ENCODE measurements around the gene SVIP.

The SVIP gene

GRCh38 chr11:22800482-22800881, 29.1 kb downstream of the SVIP start:
- in situ Hi-C loops (cut with HindIII; ENCODE audit: low sequenced_read_pairs) = no loop called here
- no peak for DNase-seq (ENCODE audit: low read depth)
- TF ChIP-seq CTCF (IDR thresholded peaks at IDR 0.05; ENCODE audit: low read depth, low read length, missing control alignments) = no peak
- H3K4me3 ChIP-seq (ENCODE audit: low read depth, low read length) = no peak overlapping the region

- in situ Hi-C loops (cut with HindIII; ENCODE audit: low sequenced_read_pairs) = loop anchor here (5.0 kb wide), 1 partner anchor 242 kb away; no protein-coding TSS in a partner anchor
- TF ChIP-seq CTCF (IDR thresholded peaks at IDR 0.05; ENCODE audit: low read depth, low read length, missing control alignments) = no peak
These were observed 30.7 kb downstream of the SVIP start for GRCh38 chr11:22798901-22799300.

DNA sequence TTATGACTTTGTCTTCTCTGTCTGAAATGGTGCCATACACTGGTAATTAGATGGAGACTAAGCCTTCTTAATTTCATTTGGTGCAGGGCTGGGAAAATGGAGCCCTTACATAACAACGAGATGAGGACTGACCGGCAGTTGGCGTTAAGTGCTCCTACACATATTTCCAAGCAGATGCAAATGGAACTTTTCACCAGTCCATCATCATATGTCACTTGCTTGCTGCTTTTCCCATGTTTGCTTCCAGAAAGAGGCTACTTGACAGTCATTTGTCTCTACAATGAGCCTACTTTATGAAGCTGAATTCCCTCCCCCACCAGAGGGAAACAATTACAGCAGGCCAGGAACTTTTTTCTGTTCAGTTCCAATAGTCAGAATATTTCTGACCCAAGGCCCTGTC, 32.6 kb downstream of the SVIP start:
- no peak for DNase-seq (ENCODE audit: low read depth)
- in situ Hi-C loops (cut with HindIII; ENCODE audit: low sequenced_read_pairs) = loop anchor here (5.0 kb wide), 1 partner anchor 240 kb away; no protein-coding TSS in a partner anchor
- TF ChIP-seq CTCF (IDR thresholded peaks at IDR 0.05; ENCODE audit: low read depth, low read length, missing control alignments) = no peak
- no peak overlapping the region for H3K4me3 ChIP-seq (ENCODE audit: low read depth, low read length)

More at GRCh38 chr11:22798901-22799300, 30.7 kb downstream of the SVIP start:
- DNase-seq (ENCODE audit: low read depth) = no peak
- no peak overlapping the region for H3K4me3 ChIP-seq (ENCODE audit: low read depth, low read length)

DNA sequence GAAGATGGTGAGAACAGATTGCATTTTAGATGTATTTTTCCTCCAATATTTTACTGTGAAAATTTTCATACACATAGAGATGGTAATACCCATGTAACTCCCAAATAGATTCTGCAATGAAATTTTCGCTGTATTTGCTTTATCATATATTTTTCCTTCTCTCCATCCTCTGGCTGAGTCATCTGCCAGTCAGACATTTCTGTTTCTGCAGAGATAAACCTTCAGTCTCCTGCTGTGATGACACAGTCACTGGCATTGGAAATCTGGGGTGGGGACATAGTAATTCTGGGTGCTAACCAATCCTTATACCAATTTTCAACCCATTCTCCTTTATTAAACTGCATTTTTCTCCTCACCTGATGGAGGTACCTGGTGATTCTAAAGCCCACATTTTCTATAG, 33.7 kb downstream of the SVIP start:
- no peak for DNase-seq (ENCODE audit: low read depth)
- in situ Hi-C loops (cut with HindIII; ENCODE audit: low sequenced_read_pairs) = loop anchor here (5.0 kb wide), 1 partner anchor 239 kb away; no protein-coding TSS in a partner anchor
- H3K4me3 ChIP-seq (ENCODE audit: low read depth, low read length) = no peak overlapping the region
- no peak for TF ChIP-seq CTCF (IDR thresholded peaks at IDR 0.05; ENCODE audit: low read depth, low read length, missing control alignments)

GRCh38 chr11:22792497-22792896, 37.1 kb downstream of the SVIP start:
- H3K4me3 ChIP-seq (ENCODE audit: low read depth, low read length) = no peak overlapping the region
- no peak for DNase-seq (ENCODE audit: low read depth)
- no peak for TF ChIP-seq CTCF (IDR thresholded peaks at IDR 0.05; ENCODE audit: low read depth, low read length, missing control alignments)
- in situ Hi-C loops (cut with HindIII; ENCODE audit: low sequenced_read_pairs) = no loop called here

- peak; percentile 61 for TF ChIP-seq CTCF (IDR thresholded peaks at IDR 0.05; ENCODE audit: low read depth, low read length, missing control alignments)
- DNase-seq (ENCODE audit: low read depth) = peak; percentile 32
- in situ Hi-C loops (cut with HindIII; ENCODE audit: low sequenced_read_pairs) = no loop called here
These were observed 41.9 kb downstream of the SVIP start for GRCh38 chr11:22787551-22788162.

More at GRCh38 chr11:22787551-22788162, 41.9 kb downstream of the SVIP start:
- no peak overlapping the region for H3K4me3 ChIP-seq (ENCODE audit: low read depth, low read length)

All from astrocyte of the cerebellum (primary cell).